ENCODE results near the gene IL23A. TPM values are rescaled to one million over a fixed set of nuclear protein-coding genes. Genes with fewer than 3 reads are reported as not detected.

The IL23A gene
- polyA plus RNA-seq, 3 donors = 0.62 to 3.1 TPM; not detected in 1

- WGBS, 3 donors = 59 to 71% (median 62%) methylated on average over 7 of the region's 7 CpGs
- no peak overlapping the region for H3K27ac ChIP-seq (ENCODE audit: low read depth, low read length)
Measured at GRCh38 chr12:56387152-56387736, 48.6 kb downstream of the IL23A start.

GRCh38 chr12:56389412-56389811 is 50.7 kb downstream of the IL23A start:
- 64 to 82% (median 65%) methylated on average over 5 of the region's 5 CpGs for WGBS, 3 donors
- no peak overlapping the region for H3K27ac ChIP-seq (ENCODE audit: low read depth, low read length)

Other genes with a start within 250 kb of the IL23A start
- gene PA2G4, start 234.3 kb upstream of the IL23A start, polyA plus RNA-seq = 100 to 1,000 TPM in 1 of 3 donors, 10 to 100 TPM in 2; 75.9 to 138 (median 83.2) TPM
- gene RPL41, start 222.3 kb upstream of the IL23A start, polyA plus RNA-seq = 1,000 to 10,000 TPM; 6,348 to 7,135 (median 6,380) TPM
- gene ZC3H10, start 220.6 kb upstream of the IL23A start, polyA plus RNA-seq = 1 to 10 TPM; 1.6 to 2.4 (median 1.9) TPM
- gene ESYT1, start 210.6 kb upstream of the IL23A start, polyA plus RNA-seq = 100 to 1,000 TPM in 1 of 3 donors, 10 to 100 TPM in 2; 61.4 to 304 (median 94.5) TPM
- gene MYL6B, start 186.3 kb upstream of the IL23A start, polyA plus RNA-seq = 10 to 100 TPM; 15.5 to 88.5 (median 48.0) TPM
- 1,000 to 10,000 TPM; 1,303 to 4,064 (median 3,695) TPM for gene MYL6, start 180.5 kb upstream of the IL23A start, polyA plus RNA-seq
- 10 to 100 TPM; 21.4 to 53.8 (median 48.7) TPM for gene SMARCC2, start 149.4 kb upstream of the IL23A start, polyA plus RNA-seq
- gene RNF41, start 117.0 kb upstream of the IL23A start, polyA plus RNA-seq = 10 to 100 TPM; 15.3 to 51.7 (median 26.7) TPM
- gene NABP2, start 114.5 kb upstream of the IL23A start, polyA plus RNA-seq = 10 to 100 TPM; 20.9 to 22.3 (median 21.3) TPM
- gene SLC39A5, start 108.8 kb upstream of the IL23A start, polyA plus RNA-seq = 100 to 1,000 TPM in 1 of 3 donors, 1 to 10 TPM in 1, under 1 TPM in 1; 0.31 to 209 (median 1.0) TPM
- 1 to 10 TPM; 5.6 to 9.9 (median 9.7) TPM for gene ANKRD52, start 80.5 kb upstream of the IL23A start, polyA plus RNA-seq
- 10 to 100 TPM in 2 of 3 donors, 1 to 10 TPM in 1; 8.5 to 11.6 (median 11.1) TPM for gene COQ10A, start 71.9 kb upstream of the IL23A start, polyA plus RNA-seq
- 100 to 1,000 TPM in 1 of 3 donors, 10 to 100 TPM in 2; 82.8 to 289 (median 83.0) TPM for gene CS, start 38.6 kb upstream of the IL23A start, polyA plus RNA-seq
- 10 to 100 TPM; 86.3 to 99.0 (median 95.9) TPM for gene CNPY2, start 22.9 kb upstream of the IL23A start, polyA plus RNA-seq
- 10 to 100 TPM; 16.8 to 33.7 (median 29.8) TPM for gene PAN2, start 4.9 kb upstream of the IL23A start, polyA plus RNA-seq
- 10 to 100 TPM; 32.5 to 58.4 (median 56.5) TPM for gene STAT2, start 21.2 kb downstream of the IL23A start, polyA plus RNA-seq
- gene APOF, start 24.0 kb downstream of the IL23A start, polyA plus RNA-seq = under 1 TPM in 1 of 3 donors, not detected in 2; 0.03 TPM
- gene TIMELESS, start 110.5 kb downstream of the IL23A start, polyA plus RNA-seq = 1 to 10 TPM; 3.9 to 5.0 (median 4.7) TPM
- gene MIP, start 115.8 kb downstream of the IL23A start, polyA plus RNA-seq = under 1 TPM in 1 of 3 donors, not detected in 2; 0.16 TPM
- 1 to 10 TPM; 2.0 to 2.5 (median 2.3) TPM for gene SPRYD4, start 129.7 kb downstream of the IL23A start, polyA plus RNA-seq
- gene GLS2, start 149.3 kb downstream of the IL23A start, polyA plus RNA-seq = 10 to 100 TPM in 1 of 3 donors, under 1 TPM in 2; 0.34 to 61.5 (median 0.71) TPM
- 10 to 100 TPM in 2 of 3 donors, 1 to 10 TPM in 1; 3.3 to 24.4 (median 12.6) TPM for gene RBMS2, start 182.9 kb downstream of the IL23A start, polyA plus RNA-seq

All from adipose tissue (tissue), 3 donors.